Bronchial epithelial cell (primary cell): ENCODE measurements around the gene MEP1A. TPM values are rescaled to one million over a fixed set of nuclear protein-coding genes. Genes with fewer than 3 reads are reported as not detected.
"Not testable (repeated sequence)": the region's sequence is repeated elsewhere in the genome, so short reads cannot be mapped to it uniquely, and the experiment has no call there.

Experiments used
- DNase-seq: peaks from one replicate; pipeline ENCODE4 v3.0.0-alpha.2; 2010; ENCODE audit warnings: low read depth
- FAIRE-seq: peaks from 2 replicates; lab custom pipeline; 2011; peaks lifted over from hg19 to GRCh38; lab: Jason Lieb, UNC
- H3K27me3 ChIP-seq: 2 replicates; pipeline ENCODE4 v1.5.1; 2011; ENCODE audit warnings: low read length; ENCODE audit not compliant: control insufficient read depth, insufficient read depth
- H3K36me3 ChIP-seq: 2 replicates; pipeline ENCODE4 v1.5.1; 2011; ENCODE audit warnings: low read length; ENCODE audit not compliant: control insufficient read depth, insufficient read depth
- H3K4me3 ChIP-seq: 2 replicates; pipeline ENCODE4 v1.5.1; 2011; ENCODE audit warnings: mild to moderate bottlenecking, low read depth, low read length, control low read depth
- CTCF ChIP-seq: IDR thresholded peaks from 2 replicates; pipeline ENCODE4 v1.5.1; 2011; ENCODE audit warnings: mild to moderate bottlenecking, moderate library complexity, low read length, control low read depth, inconsistent platforms; ENCODE audit not compliant: insufficient read depth, severe bottlenecking
- total RNA-seq: library from RNA; depleted of rRNA; stranded (reverse); fragments of >200 nt; gene quantifications from 2 replicates; pipeline ENCODE4 v1.2.1, GENCODE V29; 2014

MEP1A gene, protein sequence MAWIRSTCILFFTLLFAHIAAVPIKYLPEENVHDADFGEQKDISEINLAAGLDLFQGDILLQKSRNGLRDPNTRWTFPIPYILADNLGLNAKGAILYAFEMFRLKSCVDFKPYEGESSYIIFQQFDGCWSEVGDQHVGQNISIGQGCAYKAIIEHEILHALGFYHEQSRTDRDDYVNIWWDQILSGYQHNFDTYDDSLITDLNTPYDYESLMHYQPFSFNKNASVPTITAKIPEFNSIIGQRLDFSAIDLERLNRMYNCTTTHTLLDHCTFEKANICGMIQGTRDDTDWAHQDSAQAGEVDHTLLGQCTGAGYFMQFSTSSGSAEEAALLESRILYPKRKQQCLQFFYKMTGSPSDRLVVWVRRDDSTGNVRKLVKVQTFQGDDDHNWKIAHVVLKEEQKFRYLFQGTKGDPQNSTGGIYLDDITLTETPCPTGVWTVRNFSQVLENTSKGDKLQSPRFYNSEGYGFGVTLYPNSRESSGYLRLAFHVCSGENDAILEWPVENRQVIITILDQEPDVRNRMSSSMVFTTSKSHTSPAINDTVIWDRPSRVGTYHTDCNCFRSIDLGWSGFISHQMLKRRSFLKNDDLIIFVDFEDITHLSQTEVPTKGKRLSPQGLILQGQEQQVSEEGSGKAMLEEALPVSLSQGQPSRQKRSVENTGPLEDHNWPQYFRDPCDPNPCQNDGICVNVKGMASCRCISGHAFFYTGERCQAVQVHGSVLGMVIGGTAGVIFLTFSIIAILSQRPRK
- total RNA-seq, result not detected in 2 replicates

- FAIRE-seq, result no peak
- DNase-seq, result no peak
- no peak for TF ChIP-seq CTCF
- Histone ChIP-seq H3K27me3 (no peaks in the 10 kb centered on the region), H3K4me3 (no peak within 1 kb of the TSS), H3K36me3 (no peaks in the 10 kb centered on the region)
Observed at GRCh38 chr6:46793138-46793537, at the start of gene MEP1A. Gene MEP1A (plus strand): TSS chr6:46793389. CDS start chr6:46793399, 10 bp downstream.

DNA sequence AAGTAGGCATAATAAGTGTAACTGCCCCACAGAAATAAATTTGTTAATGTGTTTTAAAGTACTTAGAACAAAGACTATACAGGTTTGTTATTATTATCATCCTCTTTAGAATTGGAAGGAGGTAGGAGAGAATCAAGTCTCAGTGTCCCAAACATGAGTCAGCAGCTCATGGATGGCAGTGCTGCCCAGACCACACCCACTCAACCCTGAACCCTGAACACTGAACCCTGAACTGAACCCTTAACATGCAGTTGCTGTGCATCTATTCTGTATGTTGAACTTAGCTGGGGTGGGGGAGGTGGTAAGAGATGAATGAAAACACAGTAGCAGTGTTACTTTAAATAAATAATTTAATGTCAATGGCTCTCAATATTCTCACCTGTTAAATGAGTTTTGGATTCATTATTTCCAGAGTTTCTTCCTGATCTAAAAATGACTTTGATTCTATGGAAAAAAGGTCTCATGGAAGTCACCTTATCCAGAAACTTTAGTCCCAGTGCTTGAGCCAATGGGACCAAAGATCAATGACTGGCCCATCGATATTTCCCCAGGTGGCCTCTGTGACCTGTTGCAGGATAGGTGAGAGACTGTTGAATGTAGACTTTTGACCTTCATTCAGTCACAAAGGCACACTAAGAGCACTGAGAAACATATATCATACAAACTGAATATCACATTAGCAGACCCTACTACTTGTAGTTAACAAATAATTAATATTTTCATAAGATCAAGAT, 49.6 kb upstream of the MEP1A start:
- Histone ChIP-seq H3K4me3 (no peak overlapping the region), H3K36me3 (no peaks in the 10 kb centered on the region), H3K27me3 (no peaks in the 10 kb centered on the region)
- no peak for TF ChIP-seq CTCF
- DNase-seq (no peak), FAIRE-seq (no peak)

- not testable (repeated sequence) for H3K4me3 ChIP-seq, FAIRE-seq, DNase-seq, H3K36me3 ChIP-seq, H3K27me3 ChIP-seq
Observed at GRCh38 chr6:46744159-46744725, 48.9 kb upstream of the MEP1A start.

GRCh38 chr6:46745973-46746372, 47.2 kb upstream of the MEP1A start:
- FAIRE-seq, result no peak
- no peak for TF ChIP-seq CTCF
- no peak for DNase-seq
- Histone ChIP-seq H3K4me3 (no peak overlapping the region), H3K27me3 (no peaks in the 10 kb centered on the region), H3K36me3 (no peaks in the 10 kb centered on the region)

DNA sequence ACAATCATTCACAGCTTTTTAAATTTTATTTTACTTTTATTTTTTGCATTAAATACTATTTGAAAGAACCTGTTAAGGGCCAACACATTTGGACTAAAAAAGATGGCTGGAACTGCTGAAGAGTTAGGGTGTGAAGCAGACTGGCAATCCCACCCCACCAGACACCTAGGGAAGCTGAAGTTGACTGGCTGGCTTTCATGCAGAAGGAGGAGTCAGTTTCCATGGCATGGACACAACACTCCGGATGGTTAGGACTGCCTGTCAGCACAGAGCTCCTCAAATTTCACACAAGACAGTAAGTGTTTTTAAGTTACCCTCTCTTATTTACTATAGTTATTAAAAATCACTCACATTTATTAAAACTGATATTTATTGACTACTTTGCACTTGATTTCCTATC, 46.5 kb upstream of the MEP1A start, which contains the start of gene ANKRD66:
TSS of gene ANKRD66 (plus strand) at position 238 of the 400 bp plus-strand sequence. CDS start 5,016 bp downstream, outside the sequence.
- TF ChIP-seq CTCF, result no peak
- Histone ChIP-seq H3K36me3 (no peaks in the 10 kb centered on the region), H3K4me3 (no peak within 1 kb of the TSS), H3K27me3 (no peaks in the 10 kb centered on the region)
- DNase-seq, result no peak
- no peak for FAIRE-seq
